Measurements from ENCODE around the gene BBS4.

The BBS4 gene

GRCh38 chr15:72766025-72766424 lies 80.0 kb downstream of the BBS4 start:
- DNase-seq, result no peak

- DNase-seq, result no peak
These were observed 80.8 kb downstream of the BBS4 start for GRCh38 chr15:72766780-72767179.

- peak in 1 of 2 experiments; percentile 8 for DNase-seq
These were observed 84.8 kb downstream of the BBS4 start for GRCh38 chr15:72770673-72771328.

DNA sequence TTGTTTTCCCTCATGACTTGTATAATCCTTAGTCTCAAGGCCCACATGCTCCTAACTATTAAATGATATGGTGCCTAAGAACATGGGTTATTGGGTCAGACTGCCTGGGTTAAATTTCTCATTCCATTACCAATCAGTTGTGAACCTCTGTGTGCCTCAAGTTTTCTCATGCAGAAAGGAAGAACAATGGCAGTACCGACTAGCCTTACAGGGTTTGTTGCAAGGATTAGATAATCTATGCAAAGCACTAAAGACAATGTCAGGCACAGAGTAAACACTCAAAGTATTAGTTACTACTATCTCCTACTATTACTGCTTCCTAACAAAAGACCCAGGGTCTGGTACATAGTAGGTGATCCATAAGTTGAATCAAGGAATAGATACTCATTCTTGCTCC lies 85.3 kb downstream of the BBS4 start:
- DNase-seq, result no peak

GRCh38 chr15:72774696-72775383 lies 88.8 kb downstream of the BBS4 start:
- peak; percentile 17 to 29 for DNase-seq

- DNase-seq, result no peak
These were observed 92.8 kb downstream of the BBS4 start for GRCh38 chr15:72778796-72779195.

GRCh38 chr15:72781631-72782030 lies 95.6 kb downstream of the BBS4 start:
- peak; percentile 3 to 16 for DNase-seq

DNA sequence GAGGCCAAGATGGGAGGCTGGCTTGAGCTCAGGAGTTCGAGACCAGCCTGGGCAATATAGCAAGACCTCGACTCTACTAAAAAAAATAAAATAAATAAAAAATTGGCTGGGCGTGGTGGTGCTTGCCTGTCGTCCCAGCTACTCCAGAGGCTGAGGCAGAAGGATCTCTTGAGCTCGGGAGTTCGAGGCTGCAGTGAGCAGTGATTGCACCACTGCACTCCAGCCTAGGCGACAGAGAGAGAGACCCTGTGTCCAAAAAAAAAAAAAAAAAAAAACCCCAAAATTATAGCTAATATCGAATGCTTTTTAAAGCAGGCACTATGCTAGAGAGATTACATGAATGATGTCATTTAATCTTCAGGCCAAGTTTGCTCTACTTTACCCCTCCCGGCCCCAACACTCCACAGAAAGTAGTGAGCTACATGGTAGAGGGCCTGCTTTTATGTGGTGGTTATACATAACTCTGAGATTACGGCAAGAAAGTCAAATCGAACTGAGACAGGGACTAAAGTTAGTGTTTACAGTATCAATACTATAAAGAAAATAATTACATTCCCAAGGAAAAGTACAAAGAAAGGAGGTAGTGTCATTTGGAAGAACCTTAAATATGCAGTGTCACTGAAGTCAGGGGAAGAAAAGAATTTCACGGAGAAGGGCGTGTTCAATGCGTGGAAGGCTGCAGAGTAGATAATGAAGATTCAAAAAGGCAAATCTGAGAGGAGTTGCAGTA lies 96.4 kb downstream of the BBS4 start:
- DNase-seq, result no peak

DNA sequence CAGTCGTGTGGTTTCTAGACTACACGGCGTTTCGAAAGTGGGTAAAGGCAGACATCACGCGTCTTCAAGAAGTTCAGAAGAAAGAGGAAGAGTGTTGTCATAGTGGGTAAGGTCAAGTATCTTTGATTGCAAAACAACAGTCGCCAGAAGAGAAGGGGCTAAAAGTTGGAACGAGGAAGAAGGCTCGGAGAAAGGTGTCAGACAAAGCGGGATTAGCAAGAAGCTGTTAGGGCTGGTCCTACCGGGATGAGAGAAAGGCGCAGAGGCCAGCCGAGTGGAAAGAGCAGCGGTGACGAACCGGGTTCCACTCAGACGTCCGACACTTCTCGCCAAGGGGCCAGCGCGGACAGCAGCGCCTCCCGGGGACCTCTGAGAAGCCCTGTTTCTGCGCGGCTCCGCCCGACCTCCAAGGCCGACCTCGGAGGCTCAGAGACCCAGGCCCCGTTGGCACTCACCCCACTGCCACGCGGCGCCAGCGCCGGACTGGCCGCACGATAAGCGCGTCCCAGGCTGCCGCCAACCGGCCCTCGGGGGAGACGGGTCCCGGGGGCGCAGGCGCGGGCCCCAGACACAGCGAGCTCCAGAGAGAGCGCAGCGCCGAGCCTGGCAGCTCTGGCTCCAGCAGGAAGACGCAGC lies 97.1 kb downstream of the BBS4 start:
- peak; percentile 98 for DNase-seq

DNA sequence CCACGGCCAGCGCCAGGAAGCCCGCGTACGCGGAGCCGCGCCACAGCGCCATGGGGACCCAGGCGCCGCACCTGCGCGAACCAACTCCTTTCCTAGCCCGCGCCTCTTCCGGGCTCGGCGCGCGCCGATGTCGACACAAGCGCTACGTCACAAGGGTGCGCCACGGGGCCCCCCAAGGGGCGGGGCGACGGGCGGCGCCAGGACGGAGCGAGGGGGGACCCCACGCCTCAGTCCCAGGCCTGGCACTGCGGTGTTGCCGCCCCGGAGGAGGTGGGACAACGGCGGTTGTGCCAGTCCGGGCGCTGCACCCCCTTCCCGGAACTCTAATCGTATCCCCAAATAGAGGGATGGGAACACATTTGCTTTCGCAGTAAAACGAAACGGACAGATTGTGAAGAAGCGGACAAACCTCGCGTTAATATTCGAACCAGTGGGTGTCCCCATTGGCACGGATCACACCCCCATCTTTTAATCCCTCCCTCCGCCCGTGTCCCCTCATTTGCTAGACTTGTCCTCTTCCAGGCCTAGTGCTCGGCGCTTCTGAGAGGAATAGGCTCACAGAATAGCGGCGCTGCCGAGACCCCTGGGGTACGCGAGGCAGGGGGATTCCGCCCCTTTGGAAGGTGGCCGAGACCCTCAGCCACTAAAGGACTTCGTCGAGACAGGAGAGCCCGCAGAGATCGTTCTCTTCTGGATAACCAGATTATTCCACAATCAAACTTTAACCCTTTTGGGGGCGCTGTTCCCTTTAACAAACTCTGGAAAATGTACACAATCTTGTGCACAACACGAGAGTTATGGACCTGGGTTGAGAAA lies 97.8 kb downstream of the BBS4 start, which contains the start of gene ADPGK:
Gene ADPGK, minus strand, starts transcription at position 119 of the 816 bp plus-strand sequence. Its CDS starts 67 bp downstream, at position 52.
- peak; percentile 78 to 82 for DNase-seq

GRCh38 chr15:72784456-72784876 lies 98.5 kb downstream of the BBS4 start:
- DNase-seq, result no peak

- no peak for DNase-seq
These were observed 99.4 kb downstream of the BBS4 start for GRCh38 chr15:72785432-72785831.

- no peak for DNase-seq
These were observed 99.8 kb downstream of the BBS4 start for GRCh38 chr15:72785841-72786240.

GRCh38 chr15:72786242-72786641 lies 100.2 kb downstream of the BBS4 start:
- DNase-seq, result no peak

DNA sequence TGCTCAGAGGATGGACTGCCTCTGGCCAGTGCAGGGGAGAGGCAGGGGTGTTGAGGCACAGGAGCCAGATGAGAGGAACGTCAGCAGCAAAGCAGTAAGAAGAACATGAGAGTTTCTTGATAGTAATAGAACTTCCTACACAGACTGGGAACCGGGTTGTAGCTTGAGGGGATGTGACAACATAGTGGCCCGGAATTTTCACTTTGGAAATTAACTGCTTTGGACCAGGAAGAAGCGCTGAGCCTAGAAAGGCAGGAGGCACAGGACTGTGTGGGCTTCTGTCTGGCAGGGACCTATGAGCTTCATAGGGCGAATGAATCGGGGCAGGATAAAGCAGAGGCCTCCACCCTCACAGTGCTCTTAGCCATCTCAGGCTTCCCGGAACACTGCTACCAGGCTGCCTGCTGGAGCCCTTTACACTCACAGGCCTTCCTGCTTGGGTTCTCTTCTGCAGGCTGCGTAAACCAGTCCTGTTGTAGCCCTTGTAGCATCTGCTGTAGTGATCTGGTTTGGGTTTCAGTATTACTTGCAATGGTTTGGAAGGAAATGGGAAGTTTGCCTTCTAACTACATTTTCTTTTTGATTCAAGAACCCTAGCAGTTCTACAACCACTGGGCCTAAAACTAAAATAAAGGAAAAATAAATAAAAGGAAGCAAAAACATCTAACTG lies 100.8 kb downstream of the BBS4 start:
- DNase-seq, result no peak

DNA sequence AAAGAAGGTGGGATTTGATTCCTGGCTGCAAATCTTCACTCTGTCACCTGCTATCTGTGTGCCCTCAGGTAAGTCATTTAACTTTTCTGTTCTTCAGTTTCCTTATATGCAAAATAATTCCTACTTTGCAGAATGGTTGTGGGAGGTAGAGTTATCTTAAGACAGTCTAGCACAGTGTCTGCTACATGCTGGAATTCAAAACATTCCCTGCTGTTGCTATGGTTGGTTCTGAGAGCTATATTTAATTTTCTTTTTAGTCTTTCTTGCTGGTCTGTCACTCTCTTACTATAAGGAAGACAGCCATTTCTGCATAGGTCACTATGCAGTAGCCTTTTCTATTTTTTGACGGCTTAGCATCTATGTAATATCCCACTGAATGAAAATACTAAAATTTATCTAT lies 101.5 kb downstream of the BBS4 start:
- DNase-seq, result no peak

All from AML-193 (cell line).